ENCODE data around the gene AMN.

DNA sequence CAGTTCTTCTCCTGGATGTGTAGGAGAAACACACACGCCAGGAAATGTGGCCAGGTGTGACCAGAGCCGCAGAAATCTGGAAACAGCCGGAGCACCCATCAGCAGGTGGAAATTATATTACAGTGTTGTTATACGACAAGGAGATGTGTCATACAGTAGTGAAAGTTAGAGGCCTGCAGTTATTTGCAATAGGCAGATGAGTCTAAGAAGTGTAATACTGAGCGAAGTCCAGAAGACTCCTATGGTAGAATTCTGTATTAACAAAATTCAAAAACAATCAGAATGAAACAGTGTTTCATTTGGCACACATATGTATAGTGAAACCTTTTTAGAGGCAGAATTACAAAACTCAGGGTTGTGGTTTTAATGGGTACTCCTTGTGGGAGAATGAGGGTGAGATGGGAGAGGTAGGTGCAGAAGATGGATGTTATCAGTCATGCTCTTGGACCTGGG lies 39.3 kb upstream of the AMN start:
- TF ChIP-seq, protein P1, sequence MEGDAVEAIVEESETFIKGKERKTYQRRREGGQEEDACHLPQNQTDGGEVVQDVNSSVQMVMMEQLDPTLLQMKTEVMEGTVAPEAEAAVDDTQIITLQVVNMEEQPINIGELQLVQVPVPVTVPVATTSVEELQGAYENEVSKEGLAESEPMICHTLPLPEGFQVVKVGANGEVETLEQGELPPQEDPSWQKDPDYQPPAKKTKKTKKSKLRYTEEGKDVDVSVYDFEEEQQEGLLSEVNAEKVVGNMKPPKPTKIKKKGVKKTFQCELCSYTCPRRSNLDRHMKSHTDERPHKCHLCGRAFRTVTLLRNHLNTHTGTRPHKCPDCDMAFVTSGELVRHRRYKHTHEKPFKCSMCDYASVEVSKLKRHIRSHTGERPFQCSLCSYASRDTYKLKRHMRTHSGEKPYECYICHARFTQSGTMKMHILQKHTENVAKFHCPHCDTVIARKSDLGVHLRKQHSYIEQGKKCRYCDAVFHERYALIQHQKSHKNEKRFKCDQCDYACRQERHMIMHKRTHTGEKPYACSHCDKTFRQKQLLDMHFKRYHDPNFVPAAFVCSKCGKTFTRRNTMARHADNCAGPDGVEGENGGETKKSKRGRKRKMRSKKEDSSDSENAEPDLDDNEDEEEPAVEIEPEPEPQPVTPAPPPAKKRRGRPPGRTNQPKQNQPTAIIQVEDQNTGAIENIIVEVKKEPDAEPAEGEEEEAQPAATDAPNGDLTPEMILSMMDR (IDR thresholded peaks at IDR 0.05), result no peak
- TF ChIP-seq POLR2A (IDR thresholded peaks at IDR 0.05), result no peak
